ENCODE data around the gene IMMP2L.
A peak's percentile ranks its signal among the peaks of the same experiment; 100 is the strongest.

The IMMP2L gene

GRCh38 chr7:111147708-111148533 lies 414.4 kb downstream of the IMMP2L start:
- no peak for DNase-seq (ENCODE audit: low read depth)

- no peak for DNase-seq (ENCODE audit: low read depth)
Observed at GRCh38 chr7:111146136-111146535, 416.2 kb downstream of the IMMP2L start.

GRCh38 chr7:111145472-111145871 lies 416.8 kb downstream of the IMMP2L start:
- no peak for DNase-seq (ENCODE audit: low read depth)

- DNase-seq (ENCODE audit: low read depth), result no peak
Observed at GRCh38 chr7:111140091-111140865, 422.0 kb downstream of the IMMP2L start.

- no peak for DNase-seq (ENCODE audit: low read depth)
Observed at GRCh38 chr7:111138586-111138985, 423.7 kb downstream of the IMMP2L start.

DNA sequence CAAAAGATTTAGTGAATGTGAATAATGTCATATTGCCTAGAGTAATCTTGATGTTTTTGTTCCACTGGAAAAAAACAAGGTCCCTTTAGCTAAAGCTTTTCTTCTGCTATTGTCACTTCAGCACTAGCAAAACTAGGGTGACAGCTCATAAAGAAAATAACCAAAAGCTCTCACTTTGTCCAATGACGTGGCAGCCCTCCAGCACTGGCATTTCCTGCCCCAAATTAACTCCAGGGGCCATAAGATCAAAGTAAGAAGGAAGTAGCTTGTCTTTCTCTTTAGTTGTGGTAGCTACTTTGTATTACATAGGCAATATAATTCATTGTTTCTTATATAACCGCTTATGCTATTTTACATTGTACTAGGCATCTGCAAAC lies 424.1 kb downstream of the IMMP2L start:
- DNase-seq (ENCODE audit: low read depth), result peak; percentile 60

- DNase-seq (ENCODE audit: low read depth), result peak; percentile 20
Observed at GRCh38 chr7:111137296-111138192, 424.7 kb downstream of the IMMP2L start.

DNA sequence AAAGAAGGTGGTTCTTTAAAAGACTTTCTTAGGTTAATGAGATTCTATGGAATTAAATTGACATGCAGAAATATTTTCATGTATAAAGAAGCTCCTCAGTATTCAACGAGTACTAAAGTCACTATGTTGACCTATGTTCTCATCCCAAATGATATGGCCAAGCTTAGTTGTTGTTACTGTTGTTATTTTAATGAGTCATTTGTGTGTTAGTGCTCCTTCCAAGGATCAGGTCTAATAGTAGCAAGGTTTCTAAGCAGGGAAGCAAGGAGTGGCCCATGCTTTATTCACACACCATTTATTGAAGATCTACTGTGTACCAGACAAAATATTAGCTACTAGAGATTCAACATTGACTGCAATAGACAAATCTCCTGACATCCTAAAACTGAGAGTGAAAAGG lies 429.5 kb downstream of the IMMP2L start:
- DNase-seq (ENCODE audit: low read depth), result no peak

- no peak for DNase-seq (ENCODE audit: low read depth)
Observed at GRCh38 chr7:111129435-111129834, 432.9 kb downstream of the IMMP2L start.

- no peak for DNase-seq (ENCODE audit: low read depth)
Observed at GRCh38 chr7:111126987-111127386, 435.3 kb downstream of the IMMP2L start.

DNA sequence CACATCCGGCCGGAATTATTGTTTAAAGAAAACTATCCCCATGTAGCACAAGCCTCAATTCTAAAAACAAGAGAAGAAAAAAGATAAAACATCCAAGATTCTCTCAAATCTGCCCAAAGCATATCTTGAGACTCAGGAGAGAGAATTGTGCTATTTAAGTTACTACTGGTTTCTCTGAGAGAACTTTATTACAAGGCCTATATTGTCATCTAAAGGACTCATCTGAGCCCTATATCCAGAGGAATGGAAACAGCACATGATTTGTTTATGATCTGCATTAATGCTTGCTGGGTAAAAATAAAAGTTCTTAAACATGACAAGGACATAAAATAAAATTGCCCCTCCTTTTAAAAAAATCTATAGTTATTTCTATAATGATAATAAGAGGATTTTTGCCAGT lies 446.3 kb downstream of the IMMP2L start:
- DNase-seq (ENCODE audit: low read depth), result no peak

DNA sequence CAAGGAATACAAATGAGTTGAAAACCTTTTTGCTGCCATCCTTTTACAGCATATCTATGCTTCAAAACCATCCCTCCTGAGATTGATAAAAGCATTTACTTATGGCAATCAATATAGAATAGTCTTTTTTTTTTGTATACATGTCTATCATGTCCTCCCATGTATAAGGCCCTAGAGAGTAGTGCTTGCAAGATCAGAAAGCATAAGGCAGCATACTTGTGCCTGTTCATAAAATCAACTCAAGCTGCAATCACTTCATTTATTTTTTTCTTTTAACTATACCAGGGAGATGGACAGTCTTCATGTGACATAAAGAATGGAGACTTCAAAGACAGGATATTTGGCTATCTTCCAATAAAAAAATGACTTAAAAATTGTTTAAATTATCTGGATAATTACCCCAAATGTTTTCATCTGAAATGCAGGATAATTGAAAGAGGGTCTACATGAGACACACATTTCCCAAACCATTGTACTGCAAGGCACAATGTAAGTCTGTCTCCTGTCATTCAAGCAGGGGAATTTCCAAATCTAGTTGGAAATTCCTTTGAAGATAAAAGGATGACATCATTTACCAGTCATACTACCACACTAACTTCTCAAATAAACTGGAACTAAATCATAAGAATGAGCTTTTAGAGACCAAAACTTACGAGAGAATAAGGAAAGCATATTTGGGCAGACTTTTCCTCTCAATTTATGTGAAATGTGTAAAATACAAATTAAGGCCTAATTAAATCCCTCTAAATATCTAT lies 448.9 kb downstream of the IMMP2L start:
- DNase-seq (ENCODE audit: low read depth), result no peak

GRCh38 chr7:111112439-111112838 lies 449.9 kb downstream of the IMMP2L start:
- no peak for DNase-seq (ENCODE audit: low read depth)

DNA sequence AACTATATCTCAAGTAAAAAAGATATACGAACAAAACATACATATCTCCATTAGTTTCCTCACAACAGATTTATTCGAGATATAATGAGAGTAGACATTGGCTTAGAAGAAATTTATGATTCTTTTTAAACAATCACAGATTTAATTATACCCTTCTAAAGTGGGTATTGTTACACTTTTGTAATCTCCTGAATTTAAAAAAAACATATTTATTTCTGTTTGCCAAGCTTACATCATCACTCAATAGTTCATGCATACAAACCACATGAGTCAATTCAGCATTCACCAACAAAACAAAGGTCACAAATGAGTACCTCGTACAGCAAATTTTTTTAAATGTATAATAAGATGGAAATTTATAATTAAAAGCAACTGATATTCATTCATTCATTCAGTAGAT lies 453.8 kb downstream of the IMMP2L start:
- no peak for DNase-seq (ENCODE audit: low read depth)

GRCh38 chr7:111108000-111108399 lies 454.3 kb downstream of the IMMP2L start:
- DNase-seq (ENCODE audit: low read depth), result no peak

GRCh38 chr7:111107579-111107978 lies 454.7 kb downstream of the IMMP2L start:
- no peak for DNase-seq (ENCODE audit: low read depth)

DNA sequence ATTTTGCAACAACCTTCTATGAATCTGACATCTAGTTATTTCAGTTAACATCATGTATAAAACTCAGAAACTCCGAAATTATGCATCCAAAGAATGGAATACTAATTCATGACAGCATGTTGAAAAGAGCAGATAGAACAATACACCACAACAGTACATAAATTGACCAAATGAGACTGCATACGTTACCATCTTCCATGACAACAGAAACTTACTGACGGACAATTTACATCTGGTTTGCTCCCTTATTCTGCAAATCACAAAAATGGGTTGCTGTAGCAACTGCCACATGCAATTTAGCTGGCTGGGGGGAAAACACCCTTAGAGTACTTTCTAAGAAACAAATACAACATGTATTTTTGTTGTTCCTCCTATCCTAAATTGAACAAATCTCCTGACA lies 457.0 kb downstream of the IMMP2L start:
- DNase-seq (ENCODE audit: low read depth), result no peak

DNA sequence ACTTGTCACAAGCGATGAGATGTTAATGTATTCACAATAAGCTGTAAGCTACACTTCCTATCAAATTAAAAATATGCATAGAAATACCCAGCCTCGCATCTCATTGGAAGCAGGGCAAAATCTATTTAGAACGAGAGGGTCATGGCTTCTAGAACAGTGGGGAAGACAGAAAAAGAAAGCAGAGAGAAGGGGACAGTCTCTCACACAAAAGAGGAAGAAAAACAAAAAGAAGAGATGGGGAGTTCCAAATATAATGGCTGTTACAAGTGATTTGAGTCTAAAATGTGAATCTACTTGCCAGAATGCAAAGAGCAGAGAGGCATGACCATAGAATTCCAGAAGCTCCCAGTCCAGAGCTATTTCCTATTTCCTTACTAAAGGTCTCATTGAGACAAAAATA lies 457.6 kb downstream of the IMMP2L start:
- no peak for DNase-seq (ENCODE audit: low read depth)

GRCh38 chr7:111103678-111104274 lies 458.5 kb downstream of the IMMP2L start:
- no peak for DNase-seq (ENCODE audit: low read depth)

GRCh38 chr7:111103136-111103535 lies 459.2 kb downstream of the IMMP2L start:
- DNase-seq (ENCODE audit: low read depth), result no peak
